OCI-LY3 (cell line): Measurements from ENCODE around the gene HHIPL2.
A peak's percentile ranks its signal among the peaks of the same experiment; 100 is the strongest.

Experiments
- H2AFZ ChIP-seq: fragments of 200-600, 300-600 bp; shearing (Covaris generic); 2 replicates; pipeline ENCODE4 v1.6.0; 2014; ENCODE audit warnings: antibody characterized with exemption, low read depth, low read length
- H3K27ac ChIP-seq: fragments of 200-600, 300-600 bp; sonication (generic); 2 replicates; pipeline ENCODE4 v1.5.1; 2014; ENCODE audit warnings: mild to moderate bottlenecking, low read length, moderate library complexity, mixed read lengths
- H3K27me3 ChIP-seq: fragments of 200-600, 300-600 bp; sonication (generic); 2 replicates; pipeline ENCODE4 v1.6.1; 2014; ENCODE audit warnings: low read depth, low read length, mixed read lengths
- H3K36me3 ChIP-seq: fragments of 200-600, 300-600 bp; sonication (generic); replicated peaks from 2 replicates; pipeline ENCODE3; 2014; ENCODE audit warnings: low read depth, low read length, mixed read lengths
- H3K4me1 ChIP-seq: fragments of 300-600, 200-600 bp; sonication (generic); 2 replicates; pipeline ENCODE4 v1.6.1; 2014; ENCODE audit warnings: low read length, mixed read lengths
- H3K4me2 ChIP-seq: fragments of 200-600, 300-600 bp; sonication (generic); 2 replicates; pipeline ENCODE4 v1.6.1; 2014; ENCODE audit warnings: low read length, mixed read lengths
- H3K4me3 ChIP-seq: fragments of 300-600, 200-600 bp; sonication (generic); 2 replicates; pipeline ENCODE4 v1.5.1; 2014; ENCODE audit warnings: antibody characterized with exemption, mild to moderate bottlenecking, low read length, moderate library complexity
- H3K79me2 ChIP-seq: fragments of 300-600, 200-600 bp; shearing (Covaris generic); 2 replicates; pipeline ENCODE4 v1.6.1; 2014; ENCODE audit warnings: mild to moderate bottlenecking, low read length, mixed read lengths
- H3K9ac ChIP-seq: fragments of 300-600, 200-600 bp; shearing (Covaris generic); 2 replicates; pipeline ENCODE4 v1.6.0; 2014; ENCODE audit warnings: mild to moderate bottlenecking, low read length, moderate library complexity
- H3K9me3 ChIP-seq: fragments of 200-600, 300-600 bp; shearing (Covaris generic); 2 replicates; pipeline ENCODE4 v1.6.1; 2014; ENCODE audit warnings: low read length, mixed read lengths; ENCODE audit not compliant: insufficient read depth
- H4K20me1 ChIP-seq: fragments of 200-600, 300-600 bp; sonication (generic); 2 replicates; pipeline ENCODE4 v1.6.1; 2016; ENCODE audit warnings: low read length, mixed read lengths; ENCODE audit not compliant: insufficient read depth
- EZH2phosphoT487 ChIP-seq: fragments of 200-600 bp; shearing (Covaris generic); IDR thresholded peaks from 2 replicates; pipeline ENCODE4 v1.6.1; 2018; ENCODE audit warnings: antibody characterized with exemption, mixed run types, low read depth
- TF ChIP-seq, protein P1 (sequence below): fragments of 200-600, 300-600 bp; sonication (generic); IDR thresholded peaks from 2 replicates; pipeline ENCODE4 v1.5.1; 2014; ENCODE audit warnings: antibody characterized with exemption, low read length, low read depth

HHIPL2 gene

DNA sequence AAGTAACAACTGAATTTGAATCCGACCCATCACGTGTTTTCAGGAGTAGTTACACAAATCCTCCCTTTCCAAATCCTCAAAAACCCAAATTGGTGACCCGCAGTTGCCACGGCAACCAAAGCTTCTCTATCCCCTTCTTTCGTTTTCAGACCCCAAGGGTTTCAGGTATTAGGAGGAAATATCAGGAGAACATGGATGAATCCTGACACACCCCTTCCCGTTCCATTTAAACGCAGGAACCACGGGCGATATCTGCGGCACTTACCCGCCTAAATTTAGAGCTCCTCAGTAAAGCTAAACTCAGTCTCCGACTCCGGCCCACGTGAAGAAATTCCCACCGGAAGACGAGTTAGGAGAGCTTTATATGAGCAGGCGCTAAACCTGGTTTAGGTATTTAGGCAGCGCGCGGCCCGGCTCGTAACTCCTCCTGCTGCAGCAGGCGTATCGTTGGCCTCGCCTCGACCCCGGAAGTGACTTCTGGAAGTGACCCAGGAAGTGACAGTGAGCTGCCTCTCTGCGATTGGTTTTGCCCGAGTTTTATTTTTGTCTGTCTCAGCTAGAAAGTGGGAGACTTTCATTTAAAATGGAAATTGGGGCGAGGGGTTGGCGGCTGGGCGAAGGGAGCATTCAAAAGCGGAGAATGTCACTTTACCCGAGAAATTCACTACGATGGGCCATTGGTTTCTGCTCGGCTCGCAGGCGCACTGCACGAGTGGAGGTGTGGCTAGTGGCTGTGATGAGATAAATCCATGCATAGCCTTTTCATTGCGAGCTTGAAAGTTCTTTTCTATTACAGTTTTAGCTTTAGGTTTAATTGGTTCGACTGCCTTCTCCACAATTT is 41.8 kb upstream of the HHIPL2 start, which contains the start of gene TAF1A:
TSS of gene TAF1A (minus strand) at position 472 of the 841 bp plus-strand sequence.
- H2AFZ ChIP-seq: peak within 1 kb of the TSS; percentile 95
- TF ChIP-seq, protein P1, sequence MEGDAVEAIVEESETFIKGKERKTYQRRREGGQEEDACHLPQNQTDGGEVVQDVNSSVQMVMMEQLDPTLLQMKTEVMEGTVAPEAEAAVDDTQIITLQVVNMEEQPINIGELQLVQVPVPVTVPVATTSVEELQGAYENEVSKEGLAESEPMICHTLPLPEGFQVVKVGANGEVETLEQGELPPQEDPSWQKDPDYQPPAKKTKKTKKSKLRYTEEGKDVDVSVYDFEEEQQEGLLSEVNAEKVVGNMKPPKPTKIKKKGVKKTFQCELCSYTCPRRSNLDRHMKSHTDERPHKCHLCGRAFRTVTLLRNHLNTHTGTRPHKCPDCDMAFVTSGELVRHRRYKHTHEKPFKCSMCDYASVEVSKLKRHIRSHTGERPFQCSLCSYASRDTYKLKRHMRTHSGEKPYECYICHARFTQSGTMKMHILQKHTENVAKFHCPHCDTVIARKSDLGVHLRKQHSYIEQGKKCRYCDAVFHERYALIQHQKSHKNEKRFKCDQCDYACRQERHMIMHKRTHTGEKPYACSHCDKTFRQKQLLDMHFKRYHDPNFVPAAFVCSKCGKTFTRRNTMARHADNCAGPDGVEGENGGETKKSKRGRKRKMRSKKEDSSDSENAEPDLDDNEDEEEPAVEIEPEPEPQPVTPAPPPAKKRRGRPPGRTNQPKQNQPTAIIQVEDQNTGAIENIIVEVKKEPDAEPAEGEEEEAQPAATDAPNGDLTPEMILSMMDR: no peak
- TF ChIP-seq EZH2phosphoT487: no peak
- H3K9ac ChIP-seq: peak within 1 kb of the TSS; percentile 90
- peak within 1 kb of the TSS; percentile 41 for H3K27ac ChIP-seq
- H3K4me3 ChIP-seq: peak within 1 kb of the TSS; percentile 95
- H3K27me3 ChIP-seq: no peaks in the 10 kb centered on the region
- peak within 1 kb of the TSS; percentile 91 for H3K4me2 ChIP-seq
- peaks cover 27% of the 10 kb centered on the region for H3K79me2 ChIP-seq
- peaks cover 13% of the 10 kb centered on the region for H3K4me1 ChIP-seq
- no peaks in the 10 kb centered on the region for H3K9me3 ChIP-seq
- peaks cover 17% of the 10 kb centered on the region for H3K36me3 ChIP-seq
- H4K20me1 ChIP-seq: no peaks in the 10 kb centered on the region

DNA sequence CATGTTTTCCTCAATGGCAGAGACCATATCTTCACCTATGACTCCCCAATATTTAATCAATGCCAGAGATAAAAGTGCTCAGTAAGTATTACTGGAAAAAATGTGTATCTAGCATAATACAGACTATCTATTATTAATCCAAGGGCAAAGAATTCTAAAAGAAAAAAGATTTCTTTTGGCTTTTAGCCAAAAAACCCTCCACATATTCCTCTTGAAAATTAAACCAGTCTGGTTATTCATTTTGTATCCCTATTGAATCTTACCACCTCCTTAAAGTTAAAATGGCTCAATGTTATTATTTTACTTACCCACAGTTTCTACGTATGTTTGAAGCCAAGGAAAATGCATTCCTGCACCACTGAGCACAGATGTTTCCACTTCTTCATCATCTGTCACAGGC is 40.2 kb upstream of the HHIPL2 start:
- H3K27ac ChIP-seq: no peak overlapping the region
- no peak overlapping the region for H3K9ac ChIP-seq
- TF ChIP-seq EZH2phosphoT487: no peak
- TF ChIP-seq, protein P1: no peak
- peaks cover 16% of the 10 kb centered on the region for H3K4me1 ChIP-seq
- H3K9me3 ChIP-seq: no peaks in the 10 kb centered on the region
- H3K36me3 ChIP-seq: peaks cover 28% of the 10 kb centered on the region
- no peaks in the 10 kb centered on the region for H3K27me3 ChIP-seq
- no peaks in the 10 kb centered on the region for H4K20me1 ChIP-seq
- H2AFZ ChIP-seq: no peak overlapping the region
- H3K79me2 ChIP-seq: peaks cover 29% of the 10 kb centered on the region
- no peak overlapping the region for H3K4me3 ChIP-seq
- H3K4me2 ChIP-seq: peak overlapping the region; percentile 91

DNA sequence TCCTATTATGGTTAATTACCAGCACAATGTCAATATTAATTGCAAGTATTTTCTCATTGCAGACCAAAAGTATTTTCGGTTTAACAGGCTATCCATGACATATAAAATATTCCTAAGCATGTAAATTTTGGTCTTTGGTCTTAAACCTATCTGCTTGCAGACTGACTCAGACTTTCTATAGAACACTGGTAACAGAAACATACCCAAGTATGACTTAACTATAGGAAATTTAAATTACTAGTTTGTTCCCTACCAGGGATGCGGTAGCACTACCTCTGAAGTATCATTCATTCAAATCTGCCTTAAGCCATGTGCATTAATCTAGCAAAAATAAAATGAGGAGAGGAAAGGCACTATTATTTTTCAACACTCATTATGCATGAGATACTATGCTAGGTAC is 38.9 kb upstream of the HHIPL2 start:
- H3K4me2 ChIP-seq: no peak overlapping the region
- no peaks in the 10 kb centered on the region for H3K27me3 ChIP-seq
- no peaks in the 10 kb centered on the region for H4K20me1 ChIP-seq
- peaks cover 40% of the 10 kb centered on the region for H3K36me3 ChIP-seq
- TF ChIP-seq, protein P1: no peak
- no peaks in the 10 kb centered on the region for H3K9me3 ChIP-seq
- peaks cover 38% of the 10 kb centered on the region for H3K79me2 ChIP-seq
- H2AFZ ChIP-seq: no peak overlapping the region
- no peak overlapping the region for H3K9ac ChIP-seq
- peaks cover 29% of the 10 kb centered on the region for H3K4me1 ChIP-seq
- no peak overlapping the region for H3K27ac ChIP-seq
- no peak overlapping the region for H3K4me3 ChIP-seq

DNA sequence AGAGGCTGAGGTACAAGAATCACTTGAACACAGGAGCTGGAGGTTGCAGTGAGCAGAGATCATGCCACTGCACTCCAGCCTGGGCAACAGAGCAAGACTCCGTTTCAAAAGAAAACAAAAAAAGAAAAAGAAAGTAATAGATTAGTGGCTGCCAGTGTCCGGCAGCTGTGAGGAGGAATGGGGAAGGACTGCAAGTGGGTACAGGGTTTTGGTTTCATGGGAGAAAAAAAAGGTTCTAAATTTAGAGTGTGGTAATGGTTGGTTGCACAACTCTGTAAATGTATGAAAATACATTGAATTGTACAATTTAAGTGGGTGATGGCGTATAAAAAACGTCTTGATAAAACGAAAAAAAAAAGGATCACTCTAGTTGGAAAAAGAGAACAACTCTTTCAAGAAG is 35.2 kb upstream of the HHIPL2 start:
- Histone ChIP-seq H3K4me1 (peaks cover 18% of the 10 kb centered on the region), H3K27ac (no peak overlapping the region), H3K9me3 (no peaks in the 10 kb centered on the region), H4K20me1 (no peaks in the 10 kb centered on the region), H3K79me2 (peaks cover 22% of the 10 kb centered on the region), H3K4me3 (no peak overlapping the region), H3K9ac (no peak overlapping the region), H2AFZ (no peak overlapping the region), H3K4me2 (peak overlapping the region; percentile 12), H3K36me3 (peaks cover 55% of the 10 kb centered on the region), H3K27me3 (no peaks in the 10 kb centered on the region)
- TF ChIP-seq EZH2phosphoT487: no peak
- TF ChIP-seq, protein P1: no peak
